ENCODE results near the gene ITPR3. TPM values are rescaled to one million over a fixed set of nuclear protein-coding genes. Genes with fewer than 3 reads are reported as not detected.

ITPR3 gene
- polyA plus RNA-seq, 1 donor: 49.6 TPM

- peak overlapping the region; percentile 36 for H3K4me3 ChIP-seq (ENCODE audit: low read length)
These were observed 13.1 kb downstream of the ITPR3 start for GRCh38 chr6:33634161-33634727.

GRCh38 chr6:33634946-33635345 is 13.8 kb downstream of the ITPR3 start:
- no peak overlapping the region for H3K27ac ChIP-seq (ENCODE audit: low read length)
- peaks cover 75% of the 10 kb centered on the region for H3K4me1 ChIP-seq (ENCODE audit: control insufficient read depth, insufficient read depth, low read length)
- no peak for DNase-seq
- H3K36me3 ChIP-seq (ENCODE audit: control insufficient read depth, insufficient read depth, low read length): peaks cover 2% of the 10 kb centered on the region
- H3K27me3 ChIP-seq (ENCODE audit: control insufficient read depth, insufficient read depth, low read length): no peaks in the 10 kb centered on the region
- no peaks in the 10 kb centered on the region for H3K9me3 ChIP-seq (ENCODE audit: control insufficient read depth, low read depth, low read length)
- no CpG with 5 or more reads among the region's 8 CpGs for WGBS (ENCODE audit: insufficient coverage, low lambda C conversion rate)
- H3K4me3 ChIP-seq (ENCODE audit: low read length): no peak overlapping the region

More at GRCh38 chr6:33634161-33634727, 13.1 kb downstream of the ITPR3 start:
- WGBS (ENCODE audit: insufficient coverage, low lambda C conversion rate): no CpG with 5 or more reads among the region's 15 CpGs
- Histone ChIP-seq H3K27ac (ENCODE audit: low read length) (peak overlapping the region; percentile 74), H3K36me3 (ENCODE audit: control insufficient read depth, insufficient read depth, low read length) (peaks cover 2% of the 10 kb centered on the region), H3K4me1 (ENCODE audit: control insufficient read depth, insufficient read depth, low read length) (peaks cover 68% of the 10 kb centered on the region), H3K9me3 (ENCODE audit: control insufficient read depth, low read depth, low read length) (no peaks in the 10 kb centered on the region), H3K27me3 (ENCODE audit: control insufficient read depth, insufficient read depth, low read length) (no peaks in the 10 kb centered on the region)
- no peak for DNase-seq

GRCh38 chr6:33636655-33637054 is 15.5 kb downstream of the ITPR3 start:
- DNase-seq: no peak
- H3K4me1 ChIP-seq (ENCODE audit: control insufficient read depth, insufficient read depth, low read length): peaks cover 61% of the 10 kb centered on the region
- no peak overlapping the region for H3K4me3 ChIP-seq (ENCODE audit: low read length)
- no peak overlapping the region for H3K27ac ChIP-seq (ENCODE audit: low read length)
- H3K9me3 ChIP-seq (ENCODE audit: control insufficient read depth, low read depth, low read length): no peaks in the 10 kb centered on the region
- no peaks in the 10 kb centered on the region for H3K27me3 ChIP-seq (ENCODE audit: control insufficient read depth, insufficient read depth, low read length)
- WGBS (ENCODE audit: insufficient coverage, low lambda C conversion rate): 73% methylated on average over 2 of the region's 11 CpGs
- H3K36me3 ChIP-seq (ENCODE audit: control insufficient read depth, insufficient read depth, low read length): peaks cover 14% of the 10 kb centered on the region

- Histone ChIP-seq H3K4me1 (ENCODE audit: control insufficient read depth, insufficient read depth, low read length) (peaks cover 44% of the 10 kb centered on the region), H3K36me3 (ENCODE audit: control insufficient read depth, insufficient read depth, low read length) (peaks cover 25% of the 10 kb centered on the region), H3K9me3 (ENCODE audit: control insufficient read depth, low read depth, low read length) (no peaks in the 10 kb centered on the region), H3K4me3 (ENCODE audit: low read length) (no peak overlapping the region), H3K27me3 (ENCODE audit: control insufficient read depth, insufficient read depth, low read length) (no peaks in the 10 kb centered on the region), H3K27ac (ENCODE audit: low read length) (peak overlapping the region; percentile 94)
- peak in 1 of 2 donors; percentile 79 for DNase-seq
- 0% methylated on average over 1 of the region's 3 CpGs for WGBS (ENCODE audit: insufficient coverage, low lambda C conversion rate)
These were observed 17.4 kb downstream of the ITPR3 start for GRCh38 chr6:33638556-33638955.

- DNase-seq: no peak
- Histone ChIP-seq H3K4me3 (ENCODE audit: low read length) (no peak overlapping the region), H3K9me3 (ENCODE audit: control insufficient read depth, low read depth, low read length) (no peaks in the 10 kb centered on the region), H3K27me3 (ENCODE audit: control insufficient read depth, insufficient read depth, low read length) (no peaks in the 10 kb centered on the region), H3K27ac (ENCODE audit: low read length) (peak overlapping the region; percentile 44), H3K36me3 (ENCODE audit: control insufficient read depth, insufficient read depth, low read length) (peaks cover 25% of the 10 kb centered on the region), H3K4me1 (ENCODE audit: control insufficient read depth, insufficient read depth, low read length) (peaks cover 36% of the 10 kb centered on the region)
- no CpG with 5 or more reads among the region's 1 CpG for WGBS (ENCODE audit: insufficient coverage, low lambda C conversion rate)
These were observed 18.4 kb downstream of the ITPR3 start for GRCh38 chr6:33639559-33639958.

DNA sequence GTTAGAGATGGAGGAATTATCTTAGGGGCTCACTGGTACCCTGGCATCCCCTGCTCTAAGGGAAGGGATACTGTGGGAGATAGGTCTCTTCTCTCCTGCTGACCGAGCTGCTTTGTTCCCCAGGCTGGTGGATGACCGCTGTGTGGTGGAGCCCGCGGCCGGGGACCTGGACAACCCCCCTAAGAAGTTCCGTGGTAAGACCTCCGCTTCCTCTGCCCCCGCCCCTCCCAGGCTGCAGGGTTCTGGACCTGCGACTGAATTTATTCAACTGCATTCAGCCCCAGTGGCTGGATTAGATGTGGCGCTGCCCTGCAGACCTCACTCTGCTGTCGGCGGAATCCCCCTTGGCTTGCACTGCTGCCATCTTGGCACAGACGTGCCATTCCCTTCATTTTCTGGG is 19.2 kb downstream of the ITPR3 start:
- no peak for DNase-seq
- no CpG with 5 or more reads among the region's 13 CpGs for WGBS (ENCODE audit: insufficient coverage, low lambda C conversion rate)
- Histone ChIP-seq H3K4me1 (ENCODE audit: control insufficient read depth, insufficient read depth, low read length) (peaks cover 32% of the 10 kb centered on the region), H3K36me3 (ENCODE audit: control insufficient read depth, insufficient read depth, low read length) (peaks cover 26% of the 10 kb centered on the region), H3K27me3 (ENCODE audit: control insufficient read depth, insufficient read depth, low read length) (no peaks in the 10 kb centered on the region), H3K27ac (ENCODE audit: low read length) (no peak overlapping the region), H3K9me3 (ENCODE audit: control insufficient read depth, low read depth, low read length) (no peaks in the 10 kb centered on the region), H3K4me3 (ENCODE audit: low read length) (no peak overlapping the region)

GRCh38 chr6:33641144-33641543 is 20.0 kb downstream of the ITPR3 start:
- no peak overlapping the region for H3K27ac ChIP-seq (ENCODE audit: low read length)
- H3K4me3 ChIP-seq (ENCODE audit: low read length): no peak overlapping the region
- H3K9me3 ChIP-seq (ENCODE audit: control insufficient read depth, low read depth, low read length): no peaks in the 10 kb centered on the region
- H3K27me3 ChIP-seq (ENCODE audit: control insufficient read depth, insufficient read depth, low read length): no peaks in the 10 kb centered on the region
- peaks cover 32% of the 10 kb centered on the region for H3K4me1 ChIP-seq (ENCODE audit: control insufficient read depth, insufficient read depth, low read length)
- DNase-seq: no peak
- no CpG with 5 or more reads among the region's 15 CpGs for WGBS (ENCODE audit: insufficient coverage, low lambda C conversion rate)
- peaks cover 27% of the 10 kb centered on the region for H3K36me3 ChIP-seq (ENCODE audit: control insufficient read depth, insufficient read depth, low read length)

DNA sequence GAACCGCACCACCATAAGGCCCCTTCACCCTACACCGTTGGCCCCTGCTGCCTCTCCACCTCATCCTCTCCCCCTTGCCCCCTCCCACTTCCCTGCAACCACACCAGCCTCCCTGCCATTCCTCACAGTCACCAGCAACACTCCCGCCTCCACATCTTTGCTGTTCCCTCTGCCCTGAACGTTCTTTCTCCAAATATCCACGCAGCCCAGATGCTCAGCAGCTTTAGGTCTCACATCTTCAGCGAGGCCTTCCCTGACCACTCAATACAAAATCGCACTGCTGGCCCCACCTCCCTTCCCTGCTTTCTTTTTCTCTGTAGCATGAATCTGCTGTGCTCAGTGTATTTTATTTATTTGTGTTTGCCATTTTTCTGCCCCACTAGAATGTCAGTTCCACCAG is 20.5 kb downstream of the ITPR3 start:
- Histone ChIP-seq H3K4me1 (ENCODE audit: control insufficient read depth, insufficient read depth, low read length) (peaks cover 31% of the 10 kb centered on the region), H3K36me3 (ENCODE audit: control insufficient read depth, insufficient read depth, low read length) (peaks cover 28% of the 10 kb centered on the region), H3K9me3 (ENCODE audit: control insufficient read depth, low read depth, low read length) (no peaks in the 10 kb centered on the region)

GRCh38 chr6:33642897-33643296 is 21.8 kb downstream of the ITPR3 start:
- no CpG with 5 or more reads among the region's 4 CpGs for WGBS (ENCODE audit: insufficient coverage, low lambda C conversion rate)
- Histone ChIP-seq H3K36me3 (ENCODE audit: control insufficient read depth, insufficient read depth, low read length) (peaks cover 39% of the 10 kb centered on the region), H3K4me1 (ENCODE audit: control insufficient read depth, insufficient read depth, low read length) (peaks cover 18% of the 10 kb centered on the region), H3K9me3 (ENCODE audit: control insufficient read depth, low read depth, low read length) (no peaks in the 10 kb centered on the region), H3K27ac (ENCODE audit: low read length) (no peak overlapping the region), H3K4me3 (ENCODE audit: low read length) (no peak overlapping the region), H3K27me3 (ENCODE audit: control insufficient read depth, insufficient read depth, low read length) (no peaks in the 10 kb centered on the region)
- DNase-seq: no peak

More for the DNA sequence above, 20.5 kb downstream of the ITPR3 start:
- H3K27me3 ChIP-seq (ENCODE audit: control insufficient read depth, insufficient read depth, low read length): no peaks in the 10 kb centered on the region
- H3K4me3 ChIP-seq (ENCODE audit: low read length): no peak overlapping the region
- H3K27ac ChIP-seq (ENCODE audit: low read length): no peak overlapping the region
- 89% methylated on average over 3 of the region's 7 CpGs for WGBS (ENCODE audit: insufficient coverage, low lambda C conversion rate)
- no peak for DNase-seq

- Histone ChIP-seq H3K27me3 (ENCODE audit: control insufficient read depth, insufficient read depth, low read length) (no peaks in the 10 kb centered on the region), H3K9me3 (ENCODE audit: control insufficient read depth, low read depth, low read length) (no peaks in the 10 kb centered on the region), H3K4me3 (ENCODE audit: low read length) (no peak overlapping the region), H3K4me1 (ENCODE audit: control insufficient read depth, insufficient read depth, low read length) (no peaks in the 10 kb centered on the region), H3K27ac (ENCODE audit: low read length) (no peak overlapping the region), H3K36me3 (ENCODE audit: control insufficient read depth, insufficient read depth, low read length) (peaks cover 49% of the 10 kb centered on the region)
- DNase-seq: no peak
- 90% methylated on average over 2 of the region's 4 CpGs for WGBS (ENCODE audit: insufficient coverage, low lambda C conversion rate)
These were observed 30.3 kb downstream of the ITPR3 start for GRCh38 chr6:33651403-33651802.

DNA sequence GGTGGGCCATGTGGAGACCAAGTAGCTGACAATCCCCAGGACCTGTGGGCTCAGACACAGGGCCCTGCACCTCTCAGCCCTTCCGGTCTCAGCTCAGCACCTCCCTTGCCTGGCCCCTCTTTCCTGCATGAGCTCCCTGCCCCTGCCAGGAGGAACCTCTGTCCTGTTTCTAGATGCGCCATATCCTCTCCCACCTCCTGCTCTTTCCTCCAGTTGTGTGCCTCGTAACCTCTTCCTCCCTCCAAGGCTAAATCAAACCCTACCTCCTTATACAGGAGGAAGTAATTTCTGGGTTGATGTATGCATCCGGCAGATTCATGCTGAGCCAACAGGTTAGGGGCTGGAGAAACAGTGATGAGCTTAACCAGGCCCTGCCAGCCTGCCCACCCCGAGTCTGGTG is 30.9 kb downstream of the ITPR3 start:
- H3K4me1 ChIP-seq (ENCODE audit: control insufficient read depth, insufficient read depth, low read length): no peaks in the 10 kb centered on the region
- peaks cover 52% of the 10 kb centered on the region for H3K36me3 ChIP-seq (ENCODE audit: control insufficient read depth, insufficient read depth, low read length)
- no peaks in the 10 kb centered on the region for H3K9me3 ChIP-seq (ENCODE audit: control insufficient read depth, low read depth, low read length)
- no peak overlapping the region for H3K4me3 ChIP-seq (ENCODE audit: low read length)
- WGBS (ENCODE audit: insufficient coverage, low lambda C conversion rate): no CpG with 5 or more reads among the region's 5 CpGs
- H3K27me3 ChIP-seq (ENCODE audit: control insufficient read depth, insufficient read depth, low read length): no peaks in the 10 kb centered on the region
- no peak overlapping the region for H3K27ac ChIP-seq (ENCODE audit: low read length)
- no peak for DNase-seq

Data from large intestine (tissue), 3 donors.